ENCODE results near the gene PPOX.

PPOX gene

DNA sequence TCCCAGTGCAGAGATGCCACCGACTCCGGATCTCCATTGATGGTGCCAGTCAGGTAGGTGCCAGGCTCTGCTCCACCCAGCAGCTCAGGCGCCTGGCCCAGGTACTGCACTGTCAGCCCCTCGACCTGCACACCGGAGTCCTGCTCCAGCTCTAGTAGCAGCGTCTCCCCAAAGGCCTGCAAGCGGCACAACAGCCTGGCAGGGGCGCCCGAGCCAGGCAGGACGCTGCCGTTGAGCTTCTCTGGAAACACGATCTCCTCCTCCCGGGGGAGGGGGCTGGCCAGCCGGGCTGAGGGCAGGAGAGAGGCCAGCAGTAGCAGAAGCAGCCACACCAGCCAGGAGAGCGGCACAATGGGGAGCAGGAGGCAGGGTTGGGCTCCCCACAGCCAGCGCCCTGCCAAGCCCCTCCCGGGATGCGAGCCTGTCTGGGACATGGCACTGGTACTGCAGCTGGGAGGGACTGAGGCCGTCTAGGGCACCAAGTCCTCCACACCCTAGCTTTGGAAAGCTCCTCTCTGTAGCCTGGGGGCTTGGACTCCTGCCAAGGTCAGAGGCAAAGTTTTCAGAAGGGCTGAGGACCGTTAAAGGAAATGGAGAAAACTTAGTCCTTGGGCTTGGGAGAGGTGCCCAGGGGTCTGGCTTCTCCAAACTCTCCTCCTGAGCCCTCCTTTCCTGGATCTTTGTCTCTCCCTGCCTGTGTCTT, 32.1 kb downstream of the PPOX start:
- DNase-seq (ENCODE audit: low read depth in 2 of 2): no peak

GRCh38 chr1:161198897-161199431, 32.7 kb downstream of the PPOX start, which contains the start of gene ADAMTS4:
Gene ADAMTS4 (minus strand): TSS chr1:161199054. CDS start chr1:161198627, 427 bp downstream.
- DNase-seq (ENCODE audit: low read depth in 2 of 2): no peak

DNA sequence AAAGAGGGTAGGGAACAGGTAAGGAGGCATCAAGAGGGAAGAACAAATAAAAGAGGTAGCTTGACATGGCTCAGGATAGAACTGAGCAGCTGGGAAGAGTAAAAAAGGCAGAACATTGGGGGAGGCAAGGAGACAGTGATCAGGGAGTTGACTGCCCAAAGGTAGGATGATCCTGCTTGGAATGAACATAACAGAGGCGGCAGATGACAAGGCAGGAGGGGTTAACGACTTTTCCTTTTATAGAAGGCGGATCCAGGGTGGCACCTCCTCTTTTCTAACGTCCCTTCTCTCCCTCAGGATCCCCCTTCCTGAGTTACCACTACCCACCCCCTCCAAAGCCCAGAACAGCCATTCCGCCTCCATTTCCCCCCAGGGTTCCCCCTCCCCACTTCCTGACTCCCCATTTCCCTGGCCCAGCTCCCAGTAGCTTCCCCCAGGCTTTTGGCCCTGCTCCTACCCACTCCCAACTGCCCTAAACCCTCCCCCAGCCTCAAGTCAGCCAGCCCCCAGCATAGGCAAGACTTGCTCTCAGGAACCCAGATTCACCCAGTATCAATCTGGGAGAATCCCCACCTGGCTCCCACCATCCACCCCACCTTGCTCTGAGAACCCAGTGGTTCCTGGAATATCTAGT, 33.4 kb downstream of the PPOX start:
- no peak for DNase-seq (ENCODE audit: low read depth in 2 of 2)

- no peak for DNase-seq (ENCODE audit: low read depth in 2 of 2)
Measured at GRCh38 chr1:161200421-161200991, 34.3 kb downstream of the PPOX start.

DNA sequence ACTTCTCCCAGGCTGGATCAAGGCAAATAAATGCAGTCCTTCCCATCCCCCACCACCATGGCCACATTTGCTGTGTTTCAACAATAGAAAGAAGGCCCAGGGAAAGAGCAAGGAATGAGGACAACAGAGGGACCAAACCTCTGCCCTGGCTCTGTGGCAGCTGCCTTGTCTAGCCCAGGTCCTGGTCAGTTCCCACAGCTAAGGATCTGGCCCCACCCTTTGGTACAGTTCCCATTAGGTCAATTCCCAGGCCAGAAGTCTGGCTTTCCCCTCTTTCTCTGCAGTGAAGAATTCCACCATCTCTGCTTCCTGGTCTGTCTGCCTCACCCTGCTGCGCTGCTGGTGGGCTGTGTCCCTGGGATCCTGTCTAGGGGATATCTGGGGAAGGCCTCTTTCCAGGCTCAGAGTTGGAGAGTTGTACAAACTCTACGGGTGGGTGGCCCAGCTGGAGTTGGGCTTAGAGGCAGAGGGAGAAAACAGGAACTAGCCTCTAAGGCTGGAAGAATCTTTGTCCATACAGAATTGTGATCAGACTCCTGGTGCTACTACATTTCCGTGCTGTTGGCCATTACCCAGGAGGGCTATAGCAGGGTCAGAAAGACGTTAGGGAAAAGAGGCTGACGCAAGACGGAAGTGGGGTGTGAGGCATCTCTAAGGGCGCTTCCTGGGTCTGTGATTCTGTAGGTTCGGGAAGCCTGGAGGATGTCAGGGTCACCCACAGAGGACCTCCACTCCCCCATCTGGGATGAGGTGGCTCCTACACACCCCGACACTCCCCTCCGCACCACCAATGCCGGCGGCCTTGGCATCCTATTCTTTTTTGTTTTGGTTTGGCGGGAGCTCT, 35.0 kb downstream of the PPOX start:
- no peak for DNase-seq (ENCODE audit: low read depth in 2 of 2)

GRCh38 chr1:161201836-161202712, 35.8 kb downstream of the PPOX start, which contains the start of gene NDUFS2:
Gene NDUFS2 (plus strand): TSS chr1:161202367. CDS start chr1:161202386, 19 bp downstream.
- peak; percentile 90 to 92 for DNase-seq (ENCODE audit: low read depth in 2 of 2)

- no peak for DNase-seq (ENCODE audit: low read depth in 2 of 2)
Measured at GRCh38 chr1:161206411-161207140, 40.4 kb downstream of the PPOX start.

GRCh38 chr1:161207173-161207572, 40.9 kb downstream of the PPOX start:
- DNase-seq (ENCODE audit: low read depth in 2 of 2): no peak

GRCh38 chr1:161209790-161210409, 43.7 kb downstream of the PPOX start:
- peak; percentile 37 to 56 for DNase-seq (ENCODE audit: low read depth in 2 of 2)

DNA sequence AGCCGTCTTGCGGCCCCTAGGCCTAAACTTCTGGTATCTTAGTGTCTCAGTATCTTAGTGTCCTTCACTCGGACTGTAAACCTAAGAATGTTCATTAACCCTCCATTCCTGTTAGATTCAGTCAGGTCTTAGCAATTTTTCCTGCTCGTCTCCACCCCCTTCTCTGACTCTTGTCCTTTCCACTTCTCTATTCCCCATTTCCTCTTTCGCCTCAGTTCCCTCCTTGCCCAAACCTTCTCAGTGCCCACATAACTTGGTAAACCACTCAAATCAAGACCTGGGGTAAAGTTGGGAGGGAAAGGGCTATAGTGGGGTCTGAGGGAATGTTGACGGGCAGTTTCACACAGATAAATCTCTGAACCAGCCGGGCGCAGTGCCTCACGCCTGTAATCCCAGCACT, 48.1 kb downstream of the PPOX start:
- no peak for DNase-seq (ENCODE audit: low read depth in 2 of 2)

GRCh38 chr1:161215076-161215475, 48.9 kb downstream of the PPOX start, which contains the start of gene FCER1G:
Gene FCER1G (plus strand): TSS chr1:161215295. CDS start chr1:161215322, 27 bp downstream.
- no peak for DNase-seq (ENCODE audit: low read depth in 2 of 2)

GRCh38 chr1:161216945-161217712, 50.9 kb downstream of the PPOX start:
- no peak for DNase-seq (ENCODE audit: low read depth in 2 of 2)

DNA sequence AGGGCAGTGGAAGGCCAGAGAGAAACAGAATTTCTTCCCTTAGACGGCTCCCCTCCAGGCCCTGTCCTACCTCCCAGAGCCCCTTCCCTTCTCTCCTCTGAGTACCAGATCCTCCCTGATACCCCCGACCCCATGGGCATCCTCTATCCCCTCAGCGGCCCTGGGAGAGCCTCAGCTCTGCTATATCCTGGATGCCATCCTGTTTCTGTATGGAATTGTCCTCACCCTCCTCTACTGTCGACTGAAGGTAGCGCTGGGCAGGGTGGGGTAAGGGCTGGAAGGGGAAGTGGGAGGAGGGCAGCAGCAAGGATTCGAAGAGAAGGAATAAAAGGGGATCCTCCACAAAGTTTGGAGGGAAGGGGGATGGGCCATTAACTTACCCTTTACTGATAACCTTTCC, 51.6 kb downstream of the PPOX start:
- no peak for DNase-seq (ENCODE audit: low read depth in 2 of 2)

GRCh38 chr1:161218301-161219077, 52.3 kb downstream of the PPOX start:
- DNase-seq (ENCODE audit: low read depth in 2 of 2): no peak

DNA sequence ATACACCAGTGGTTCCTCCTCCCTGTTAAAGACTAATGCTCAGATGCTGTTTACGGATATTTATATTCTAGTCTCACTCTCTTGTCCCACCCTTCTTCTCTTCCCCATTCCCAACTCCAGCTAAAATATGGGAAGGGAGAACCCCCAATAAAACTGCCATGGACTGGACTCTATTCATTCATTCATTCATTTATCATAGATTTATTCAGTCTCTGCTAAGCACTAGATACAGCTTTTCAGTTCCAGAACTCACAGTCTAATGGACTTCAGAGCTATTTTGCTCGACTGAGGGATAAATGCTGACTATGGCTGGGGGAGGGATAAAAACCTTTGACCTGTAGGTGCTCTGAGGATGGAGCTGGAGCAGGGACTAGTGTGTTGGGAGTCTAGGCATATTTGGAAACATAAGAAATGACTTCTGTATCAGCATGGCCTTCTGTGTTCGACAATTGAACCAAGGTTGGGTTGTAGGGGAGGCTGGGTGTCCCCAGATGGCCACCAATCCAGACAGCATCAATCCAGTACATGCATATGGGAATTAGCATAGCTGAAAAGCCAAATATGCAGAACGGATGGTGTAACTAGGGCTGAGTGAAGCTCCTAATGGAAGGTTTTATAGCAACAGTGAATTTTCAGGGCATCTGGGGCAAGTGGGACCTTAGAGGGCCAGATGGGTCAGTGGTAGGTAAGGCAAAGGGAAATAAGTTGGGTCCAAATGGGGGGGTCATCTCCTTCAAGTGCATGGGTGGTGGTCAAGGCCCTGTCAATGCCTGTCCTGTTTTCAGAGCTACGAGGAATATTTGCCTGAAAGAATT, 53.1 kb downstream of the PPOX start:
- no peak for DNase-seq (ENCODE audit: low read depth in 2 of 2)

DNA sequence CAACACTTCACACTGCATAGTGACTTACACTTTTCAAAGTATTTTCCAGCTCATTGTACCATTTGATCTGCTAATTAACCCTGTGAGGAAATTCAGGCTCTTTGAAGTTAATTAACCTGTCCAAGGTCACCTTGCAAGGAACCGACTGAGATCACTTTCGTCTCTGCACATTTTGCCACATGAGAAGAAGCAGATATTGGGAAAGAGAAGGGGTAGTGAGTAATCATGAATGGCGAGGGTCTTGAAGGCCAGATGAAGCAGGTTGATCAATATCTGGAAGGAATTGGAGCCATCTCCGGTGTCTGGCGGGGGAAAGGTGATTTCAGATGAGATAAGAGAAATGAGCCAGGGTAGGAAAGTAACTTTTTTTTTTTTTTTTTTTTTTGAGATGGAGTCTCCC, 53.8 kb downstream of the PPOX start:
- DNase-seq (ENCODE audit: low read depth in 2 of 2): no peak

All from stimulated activated CD8-positive, alpha-beta memory T cell treated with anti-CD3 and anti-CD28 coated beads, Interleukin-2, amount 100 ng/mL, for 1 hour (primary cell).